Keratinocyte (primary cell): Measurements from ENCODE around the gene PACS2. TPM values are rescaled to one million over a fixed set of nuclear protein-coding genes. Genes with fewer than 3 reads are reported as not detected.

ENCODE experiments used
- DNase-seq: peaks from one replicate; pipeline ENCODE4 v3.0.0-alpha.2; 2011; ENCODE audit warnings: low read depth, missing footprints, low spot score
- FAIRE-seq: peaks from 2 replicates; lab custom pipeline; 2011; peaks lifted over from hg19 to GRCh38; lab: Jason Lieb, UNC
- H2AFZ ChIP-seq: 2 replicates; pipeline ENCODE4 v1.6.0; 2012; ENCODE audit warnings: low read length, control low read depth, inconsistent platforms; ENCODE audit not compliant: control insufficient read depth
- H3K27ac ChIP-seq: 2 replicates; pipeline ENCODE4 v1.5.1; 2011; ENCODE audit warnings: low read length; ENCODE audit not compliant: control insufficient read depth, insufficient read depth
- H3K27me3 ChIP-seq: 3 replicates; pipeline ENCODE4 v1.6.0; 2011; ENCODE audit warnings: low read length; ENCODE audit not compliant: control insufficient read depth, insufficient read depth; ENCODE audit errors: extremely low read depth
- H3K36me3 ChIP-seq, 2 experiments: 2 replicates in 1 of 2; 3 replicates in 1 of 2; pipeline ENCODE4 v1.5.1; 2011; ENCODE audit warnings: low read length in 2 of 2, mild to moderate bottlenecking in 1 of 2; ENCODE audit not compliant: control insufficient read depth in 2 of 2, insufficient read depth in 2 of 2; ENCODE audit errors: extremely low read depth in 1 of 2
- H3K4me1 ChIP-seq: 3 replicates; pipeline ENCODE4 v1.5.1; 2011; ENCODE audit warnings: low read length; ENCODE audit not compliant: control insufficient read depth, insufficient read depth; ENCODE audit errors: extremely low read depth
- H3K4me2 ChIP-seq: 3 replicates; pipeline ENCODE4 v1.6.0; 2011; ENCODE audit warnings: low read depth, low read length; ENCODE audit not compliant: control insufficient read depth, insufficient read depth; ENCODE audit errors: extremely low read depth
- H3K4me3 ChIP-seq, 3 experiments: fragments of 200-600 bp in 1 of 3; sonication (generic) in 1 of 3; 2 replicates in 2 of 3; 3 replicates in 1 of 3; pipeline ENCODE4 v1.5.1; 2011 to 2016; ENCODE audit warnings: low read length in 3 of 3, mild to moderate bottlenecking in 3 of 3, control low read depth in 2 of 3, inconsistent platforms in 1 of 3, low read depth in 1 of 3, mixed read lengths in 1 of 3, mixed run types in 1 of 3, moderate library complexity in 1 of 3; ENCODE audit not compliant: control insufficient read depth in 2 of 3, insufficient read depth in 2 of 3; ENCODE audit errors: extremely low read depth in 1 of 3
- H3K79me2 ChIP-seq: 2 replicates; pipeline ENCODE4 v1.6.0; 2012; ENCODE audit warnings: low read length; ENCODE audit not compliant: control insufficient read depth, insufficient read depth
- H3K9ac ChIP-seq: 3 replicates; pipeline ENCODE4 v1.6.0; 2011; ENCODE audit warnings: low read length; ENCODE audit not compliant: control insufficient read depth, insufficient read depth; ENCODE audit errors: extremely low read depth
- H3K9me1 ChIP-seq: 3 replicates; pipeline ENCODE4 v1.6.0; 2011; ENCODE audit warnings: low read length; ENCODE audit not compliant: control insufficient read depth, insufficient read depth; ENCODE audit errors: extremely low read depth
- H3K9me3 ChIP-seq: 2 replicates; pipeline ENCODE4 v1.5.1; 2012; ENCODE audit warnings: low read depth, low read length; ENCODE audit not compliant: control insufficient read depth
- H4K20me1 ChIP-seq: 3 replicates; pipeline ENCODE4 v1.6.0; 2011; ENCODE audit warnings: low read length; ENCODE audit not compliant: control insufficient read depth, insufficient read depth; ENCODE audit errors: extremely low read depth
- CTCF ChIP-seq, 3 experiments: IDR thresholded peaks in 1 of 3; conservative IDR thresholded peaks in 1 of 3; optimal IDR thresholded peaks in 1 of 3; 2 replicates in 2 of 3; 3 replicates in 1 of 3; pipeline versions ENCODE3 to v1.5.1; 2011; ENCODE audit warnings: low read length in 3 of 3, mild to moderate bottlenecking in 3 of 3, moderate library complexity in 2 of 3, control low read depth in 1 of 3, inconsistent platforms in 1 of 3; ENCODE audit not compliant: insufficient read depth in 2 of 3; ENCODE audit errors: extremely low read depth in 1 of 3
- EZH2 ChIP-seq: IDR thresholded peaks from one replicate; pipeline ENCODE4 v1.6.1; 2012; ENCODE audit warnings: inconsistent platforms, mild to moderate bottlenecking, low read length, moderate library complexity
- dilution Hi-C: fragments of 300-500 bp; cut with MboI; formaldehyde crosslinking; loops from one replicate; pipeline ENCODE4 v1.7.0; 2020; ENCODE audit warnings: low sequenced_read_pairs; ENCODE audit not compliant: extremely low pct_ligation_motif_present
- polyA plus RNA-seq, 5 experiments: library from polyadenylated mRNA; depleted of rRNA in 3 of 5; stranded (reverse) in 3 of 5; stranded (forward) in 1 of 5; unstranded in 1 of 5; fragments of >200 nt; gene quantifications; 1 replicate in 1 of 5; 2 replicates in 3 of 5; 3 replicates in 1 of 5; pipeline versions ENCODE4 v1.2.1 to v1.2.3, GENCODE V29; 2011 to 2012; ENCODE audit warnings: missing spikeins in 2 of 5, low read depth in 1 of 5, low replicate concordance in 1 of 5

The PACS2 gene
- polyA plus RNA-seq, 1 donor (not counting 4 experiments of a cell fraction or from before 2014, with no cell fraction given): 11.8 TPM

GRCh38 chr14:105285174-105285573 is 29.4 kb upstream of the PACS2 start:
- FAIRE-seq (no peak), DNase-seq (no peak)
- Histone ChIP-seq H2AFZ (no peak overlapping the region), H3K9ac (no peak overlapping the region), H3K79me2 (peaks cover 35% of the 10 kb centered on the region), H3K4me3 (no peak overlapping the region), H3K27me3 (no peaks in the 10 kb centered on the region), H3K4me2 (no peak overlapping the region), H3K36me3 (peaks cover 0 to 6% of the 10 kb centered on the region in 2 experiments), H3K9me1 (no peaks in the 10 kb centered on the region), H4K20me1 (peaks cover 10% of the 10 kb centered on the region), H3K4me1 (no peaks in the 10 kb centered on the region), H3K9me3 (no peaks in the 10 kb centered on the region), H3K27ac (no peak overlapping the region)
- dilution Hi-C loops: no loop called here
- no peak for TF ChIP-seq EZH2
- TF ChIP-seq CTCF (optimal IDR thresholded peaks at IDR 0.05 in 1 of 3, IDR thresholded peaks at IDR 0.05 in 1 of 3, conservative IDR thresholded peaks at IDR 0.05 in 1 of 3; ENCODE audit: extremely low read depth in 1 of 3, insufficient read depth in 2 of 3, low read length in 3 of 3): no peak

- H3K79me2 ChIP-seq: peaks cover 32% of the 10 kb centered on the region
- no peaks in the 10 kb centered on the region for H3K9me1 ChIP-seq
- peaks cover 0 to 6% of the 10 kb centered on the region in 2 experiments for H3K36me3 ChIP-seq
- H3K4me2 ChIP-seq: no peak overlapping the region
- no peak for TF ChIP-seq EZH2
- no peak for TF ChIP-seq CTCF (optimal IDR thresholded peaks at IDR 0.05 in 1 of 3, IDR thresholded peaks at IDR 0.05 in 1 of 3, conservative IDR thresholded peaks at IDR 0.05 in 1 of 3; ENCODE audit: extremely low read depth in 1 of 3, insufficient read depth in 2 of 3, low read length in 3 of 3)
- no peak overlapping the region for H3K9ac ChIP-seq
- H3K4me1 ChIP-seq: no peaks in the 10 kb centered on the region
- H4K20me1 ChIP-seq: peaks cover 5% of the 10 kb centered on the region
- H3K4me3 ChIP-seq: no peak overlapping the region
- H3K27me3 ChIP-seq: no peaks in the 10 kb centered on the region
- H2AFZ ChIP-seq: no peak overlapping the region
- no peaks in the 10 kb centered on the region for H3K9me3 ChIP-seq
- dilution Hi-C loops: no loop called here
- DNase-seq (no peak), FAIRE-seq (no peak)
- no peak overlapping the region for H3K27ac ChIP-seq
Observed at GRCh38 chr14:105286759-105287144, 27.8 kb upstream of the PACS2 start.
